GM12891 (cell line): ENCODE data around the gene TBX18.

ENCODE experiments used
- POLR2A ChIP-seq: IDR thresholded peaks from 2 replicates; pipeline ENCODE4 v1.6.1; 2011; ENCODE audit warnings: low read depth, low read length, control low read depth
- POLR2AphosphoS5 ChIP-seq: IDR thresholded peaks from 2 replicates; pipeline ENCODE4 v1.6.1; 2011; ENCODE audit warnings: low read depth, low read length, control low read depth
- SPI1 ChIP-seq: IDR thresholded peaks from 2 replicates; pipeline ENCODE4 v1.6.1; 2011; ENCODE audit warnings: low read depth, low read length, control low read depth
- TAF1 ChIP-seq: IDR thresholded peaks from 2 replicates; pipeline ENCODE4 v1.6.1; 2011; ENCODE audit warnings: low read depth, low read length, control low read depth

- TF ChIP-seq POLR2A, result no peak
- no peak for TF ChIP-seq POLR2AphosphoS5
- TF ChIP-seq TAF1, result no peak
- no peak for TF ChIP-seq SPI1
Measured at GRCh38 chr6:84771125-84771755, 6.8 kb upstream of the TBX18 start.
